GM21529 (cell line): ENCODE measurements around the gene FEM1A.
"Not testable (repeated sequence)": the region's sequence is repeated elsewhere in the genome, so short reads cannot be mapped to it uniquely, and the experiment has no call there.

Experiments
- ATAC-seq: cut with Tn5 transposase; IDR thresholded peaks from one replicate; pipeline ENCODE4 v1.9.1; 2021; ENCODE audit not compliant: unreplicated experiment

Gene FEM1A

GRCh38 chr19:4845975-4846374 is 54.4 kb downstream of the FEM1A start:
- not testable (repeated sequence) for ATAC-seq

- no peak for ATAC-seq
These were observed 55.8 kb downstream of the FEM1A start for GRCh38 chr19:4847190-4847973.

- no peak for ATAC-seq
These were observed 57.5 kb downstream of the FEM1A start for GRCh38 chr19:4849019-4849418.
